GM18526 (cell line): ENCODE results near the gene SF3B1.

Source experiments
- POLR2A ChIP-seq: IDR thresholded peaks from 3 replicates; pipeline ENCODE4 v1.6.1; 2011; ENCODE audit not compliant: insufficient read length; ENCODE audit errors: extremely low read depth

The SF3B1 gene

DNA sequence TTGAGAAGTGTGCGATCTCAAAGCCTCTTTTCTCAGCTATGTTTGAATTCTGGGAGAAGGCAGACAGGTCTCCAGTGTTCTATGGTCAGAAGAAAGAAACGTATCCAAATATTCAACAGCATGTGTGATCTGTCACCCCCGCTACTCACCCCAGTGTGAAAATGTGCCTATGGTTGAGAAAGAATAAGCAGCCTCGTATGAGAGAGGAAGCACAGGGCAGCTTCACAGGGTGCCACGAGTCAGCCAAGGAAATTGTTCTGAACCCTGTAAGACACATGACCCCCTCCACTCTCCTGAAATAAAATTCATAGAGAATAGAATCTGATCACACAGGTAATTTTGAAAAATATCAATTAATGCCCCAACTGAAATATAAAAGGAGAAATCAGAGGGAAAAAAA lies 8.0 kb upstream of the SF3B1 start:
- TF ChIP-seq POLR2A = no peak

DNA sequence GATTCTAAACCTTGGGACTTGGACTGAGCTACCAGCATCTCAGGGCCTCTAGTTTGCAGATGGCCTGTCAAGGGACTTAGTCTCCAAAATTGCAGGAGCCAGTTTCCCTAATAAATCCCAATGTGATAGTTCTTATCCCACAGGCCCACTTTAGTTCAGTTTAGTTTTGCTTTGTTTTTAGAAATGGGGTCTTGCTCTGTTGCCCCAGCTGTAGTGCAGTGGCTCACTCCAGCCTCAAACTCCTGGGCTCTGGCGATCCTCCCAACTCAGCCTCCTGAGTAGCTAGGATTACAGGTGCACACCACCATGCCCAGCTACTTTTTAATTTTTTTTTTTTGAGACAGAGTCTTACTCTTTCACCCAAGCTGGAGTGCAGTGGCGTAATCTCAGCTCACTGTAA lies 2.6 kb upstream of the SF3B1 start:
- no peak for TF ChIP-seq POLR2A

- TF ChIP-seq POLR2A = no peak
These were observed 981 bp upstream of the SF3B1 start for GRCh38 chr2:197435598-197436420.

GRCh38 chr2:197433780-197434438 lies 919 bp downstream of the SF3B1 start:
- TF ChIP-seq POLR2A = no peak

GRCh38 chr2:197431858-197432257 lies 3.0 kb downstream of the SF3B1 start:
- no peak for TF ChIP-seq POLR2A

DNA sequence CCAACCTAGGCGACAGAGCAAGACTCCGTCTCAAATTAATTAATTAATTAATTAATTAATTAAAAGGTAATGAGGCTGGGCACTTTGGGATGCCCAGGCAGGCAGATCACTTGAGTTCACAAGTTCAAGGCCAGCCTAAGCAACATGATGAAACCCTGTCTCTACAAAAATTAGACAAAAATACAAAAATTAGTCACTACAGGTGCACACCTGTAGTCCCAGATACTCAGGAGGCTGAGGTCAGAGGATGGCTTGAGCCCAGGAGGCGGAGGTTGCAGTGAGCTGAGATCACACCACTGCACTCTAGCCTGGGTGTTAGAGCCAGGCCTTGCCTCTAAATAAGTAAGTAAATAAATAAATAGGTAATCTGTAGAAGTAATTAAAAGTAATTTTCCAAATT lies 6.8 kb downstream of the SF3B1 start:
- TF ChIP-seq POLR2A = no peak

DNA sequence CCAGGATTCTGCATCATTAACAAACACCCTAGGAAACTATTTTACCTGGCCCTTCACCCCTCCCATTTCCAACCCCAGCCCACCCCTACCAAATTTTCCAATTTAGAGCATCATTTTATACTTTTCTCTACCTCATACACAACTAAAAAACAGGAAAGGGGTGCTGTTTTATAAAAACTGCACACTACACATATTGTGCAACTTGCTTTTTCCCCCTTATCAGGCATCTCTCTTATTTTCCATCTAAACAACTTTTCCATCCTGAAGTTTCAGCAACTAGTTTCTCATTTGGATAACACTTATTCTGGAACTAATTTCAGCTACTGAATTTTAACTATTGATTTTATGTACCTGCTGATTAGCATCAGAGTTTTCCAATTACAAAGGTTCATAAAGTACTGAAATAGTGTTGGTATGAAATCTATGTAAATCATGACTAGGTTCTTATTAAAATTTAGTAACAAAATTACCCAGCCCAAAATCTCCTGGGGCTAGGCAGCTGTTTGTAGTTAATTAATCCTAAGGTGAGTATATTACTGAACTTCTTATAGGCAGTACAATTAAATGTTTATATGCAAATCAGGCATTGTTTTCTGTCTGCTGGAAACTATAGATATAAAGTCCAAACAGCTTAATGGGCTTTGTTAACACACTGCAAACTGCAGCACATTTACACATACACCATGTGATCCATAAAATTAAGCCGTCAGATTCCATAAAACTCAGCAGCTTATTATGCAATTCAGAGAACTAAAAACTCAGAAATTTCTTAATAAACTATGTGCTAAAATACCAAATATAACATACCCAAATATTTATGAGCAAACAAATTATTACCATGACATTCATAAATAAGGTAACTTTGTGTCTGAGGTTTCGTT lies 7.9 kb downstream of the SF3B1 start:
- no peak for TF ChIP-seq POLR2A

- TF ChIP-seq POLR2A = no peak
These were observed 9.3 kb downstream of the SF3B1 start for GRCh38 chr2:197425550-197425949.

- no peak for TF ChIP-seq POLR2A
These were observed 11.5 kb downstream of the SF3B1 start for GRCh38 chr2:197423307-197423706.

- no peak for TF ChIP-seq POLR2A
These were observed 15.4 kb downstream of the SF3B1 start for GRCh38 chr2:197419438-197419837.

- TF ChIP-seq POLR2A = no peak
These were observed 18.6 kb downstream of the SF3B1 start for GRCh38 chr2:197416268-197416667.

- TF ChIP-seq POLR2A = no peak
These were observed 20.3 kb downstream of the SF3B1 start for GRCh38 chr2:197414515-197414914.

GRCh38 chr2:197414039-197414438 lies 20.8 kb downstream of the SF3B1 start:
- TF ChIP-seq POLR2A = no peak

DNA sequence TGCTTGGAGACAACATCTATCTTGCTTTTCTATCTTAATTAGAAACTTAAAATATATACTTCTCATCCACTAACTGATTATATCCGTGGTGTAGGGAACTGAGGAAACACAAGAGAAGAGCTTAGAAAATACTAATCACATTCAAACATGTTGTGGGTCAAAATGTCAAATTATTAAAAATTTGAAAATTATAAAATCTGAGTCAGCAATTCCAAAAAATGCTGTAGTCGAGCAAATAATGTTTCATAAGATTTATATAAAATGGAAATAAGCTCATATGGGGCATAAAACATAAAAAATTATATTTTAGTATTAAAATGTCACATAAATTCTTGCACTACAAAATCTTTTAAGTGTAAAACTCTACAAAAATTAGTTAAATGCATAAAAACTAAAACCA lies 29.2 kb downstream of the SF3B1 start:
- TF ChIP-seq POLR2A = no peak

DNA sequence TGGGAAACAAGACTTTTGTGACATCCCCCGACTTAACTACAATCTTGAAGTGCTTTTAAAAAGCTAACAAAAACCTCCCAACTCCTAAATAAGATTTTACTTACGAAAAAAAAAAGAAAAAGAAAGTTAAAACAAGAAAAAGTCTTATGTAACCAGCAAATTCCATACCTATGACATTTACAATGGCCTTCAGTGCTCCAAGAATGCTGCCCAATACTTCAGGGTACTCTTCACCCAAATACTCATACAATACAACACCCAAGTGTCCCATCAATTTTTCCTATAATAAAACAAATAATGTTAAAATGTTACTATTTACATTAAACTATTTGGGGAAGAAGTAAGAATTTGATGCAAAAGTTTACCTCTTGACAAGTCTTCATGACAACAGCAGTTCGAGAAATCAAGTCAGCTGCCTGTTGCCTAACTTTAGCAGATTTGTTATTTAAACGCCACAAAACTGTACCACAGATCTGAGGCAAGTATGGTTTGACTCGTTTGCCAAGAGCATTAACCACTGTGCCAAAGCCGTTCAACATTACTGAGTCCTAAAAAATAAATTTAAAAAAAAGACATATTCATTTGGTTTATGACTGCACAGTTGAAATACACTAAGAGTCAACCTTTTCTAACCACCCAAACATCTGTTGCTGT lies 34.8 kb downstream of the SF3B1 start:
- TF ChIP-seq POLR2A = no peak
